Hematopoietic multipotent progenitor cell treated with erythropoietin and hydrocortisone succinate and interleukin-3 and kit ligand, for 4 days (in vitro differentiated cells): ENCODE data around the gene TENM4.
"Not testable (repeated sequence)": the region's sequence is repeated elsewhere in the genome, so short reads cannot be mapped to it uniquely, and the experiment has no call there.

Source experiments
- DNase-seq: peaks from one replicate; pipeline ENCODE4 v3.0.0-alpha.2; 2015

Gene TENM4

GRCh38 chr11:78993802-78994430 is 446.9 kb downstream of the TENM4 start:
- no peak for DNase-seq

- DNase-seq: no peak
Observed at GRCh38 chr11:78991681-78992080, 449.1 kb downstream of the TENM4 start.

- DNase-seq: no peak
Observed at GRCh38 chr11:78990261-78990660, 450.6 kb downstream of the TENM4 start.

GRCh38 chr11:78987748-78988147 is 453.1 kb downstream of the TENM4 start:
- no peak for DNase-seq

GRCh38 chr11:78986305-78986704 is 454.5 kb downstream of the TENM4 start:
- DNase-seq: no peak

GRCh38 chr11:78985663-78986062 is 455.2 kb downstream of the TENM4 start:
- no peak for DNase-seq

GRCh38 chr11:78982473-78982872 is 458.4 kb downstream of the TENM4 start:
- DNase-seq: no peak

GRCh38 chr11:78981153-78981552 is 459.7 kb downstream of the TENM4 start:
- no peak for DNase-seq

GRCh38 chr11:78978831-78979230 is 462.0 kb downstream of the TENM4 start:
- no peak for DNase-seq

- DNase-seq: not testable (repeated sequence)
Observed at GRCh38 chr11:78977848-78978247, 463.0 kb downstream of the TENM4 start.

- no peak for DNase-seq
Observed at GRCh38 chr11:78977009-78977408, 463.8 kb downstream of the TENM4 start.

- no peak for DNase-seq
Observed at GRCh38 chr11:78975081-78975480, 465.7 kb downstream of the TENM4 start.

- no peak for DNase-seq
Observed at GRCh38 chr11:78973876-78974275, 467.0 kb downstream of the TENM4 start.

- no peak for DNase-seq
Observed at GRCh38 chr11:78972590-78972989, 468.2 kb downstream of the TENM4 start.

GRCh38 chr11:78972177-78972576 is 468.7 kb downstream of the TENM4 start:
- no peak for DNase-seq

- DNase-seq: no peak
Observed at GRCh38 chr11:78967811-78968210, 473.0 kb downstream of the TENM4 start.

GRCh38 chr11:78965432-78965831 is 475.4 kb downstream of the TENM4 start:
- DNase-seq: no peak

- peak; percentile 24 for DNase-seq
Observed at GRCh38 chr11:78961937-78962701, 478.7 kb downstream of the TENM4 start.

- DNase-seq: peak; percentile 13
Observed at GRCh38 chr11:78961247-78961646, 479.6 kb downstream of the TENM4 start.

GRCh38 chr11:78958444-78958843 is 482.4 kb downstream of the TENM4 start:
- DNase-seq: no peak

GRCh38 chr11:78957476-78958245 is 483.2 kb downstream of the TENM4 start:
- no peak for DNase-seq

- no peak for DNase-seq
Observed at GRCh38 chr11:78954696-78955095, 486.1 kb downstream of the TENM4 start.

GRCh38 chr11:78954261-78954660 is 486.6 kb downstream of the TENM4 start:
- DNase-seq: no peak

GRCh38 chr11:78952890-78953289 is 487.9 kb downstream of the TENM4 start:
- DNase-seq: no peak
